SU-DHL-6 (cell line): ENCODE results near the gene CD52.
A peak's percentile ranks its signal among the peaks of the same experiment; 100 is the strongest.

Source experiments
- EZH2phosphoT487 ChIP-seq: fragments of 200-600 bp; sonication (generic), shearing (Covaris generic); conservative IDR thresholded peaks from 2 replicates; pipeline ENCODE4 v1.6.1; 2018; ENCODE audit warnings: mild to moderate bottlenecking, antibody characterized with exemption, low read length, moderate library complexity, mixed read lengths
- TF ChIP-seq, protein P1 (sequence below): fragments of 200-600 bp; sonication (generic); IDR thresholded peaks from one replicate; pipeline ENCODE4 v1.5.1; 2017; ENCODE audit warnings: antibody characterized with exemption, mild to moderate bottlenecking, low read length, moderate library complexity; ENCODE audit not compliant: insufficient read depth, poor library complexity, severe bottlenecking

DNA sequence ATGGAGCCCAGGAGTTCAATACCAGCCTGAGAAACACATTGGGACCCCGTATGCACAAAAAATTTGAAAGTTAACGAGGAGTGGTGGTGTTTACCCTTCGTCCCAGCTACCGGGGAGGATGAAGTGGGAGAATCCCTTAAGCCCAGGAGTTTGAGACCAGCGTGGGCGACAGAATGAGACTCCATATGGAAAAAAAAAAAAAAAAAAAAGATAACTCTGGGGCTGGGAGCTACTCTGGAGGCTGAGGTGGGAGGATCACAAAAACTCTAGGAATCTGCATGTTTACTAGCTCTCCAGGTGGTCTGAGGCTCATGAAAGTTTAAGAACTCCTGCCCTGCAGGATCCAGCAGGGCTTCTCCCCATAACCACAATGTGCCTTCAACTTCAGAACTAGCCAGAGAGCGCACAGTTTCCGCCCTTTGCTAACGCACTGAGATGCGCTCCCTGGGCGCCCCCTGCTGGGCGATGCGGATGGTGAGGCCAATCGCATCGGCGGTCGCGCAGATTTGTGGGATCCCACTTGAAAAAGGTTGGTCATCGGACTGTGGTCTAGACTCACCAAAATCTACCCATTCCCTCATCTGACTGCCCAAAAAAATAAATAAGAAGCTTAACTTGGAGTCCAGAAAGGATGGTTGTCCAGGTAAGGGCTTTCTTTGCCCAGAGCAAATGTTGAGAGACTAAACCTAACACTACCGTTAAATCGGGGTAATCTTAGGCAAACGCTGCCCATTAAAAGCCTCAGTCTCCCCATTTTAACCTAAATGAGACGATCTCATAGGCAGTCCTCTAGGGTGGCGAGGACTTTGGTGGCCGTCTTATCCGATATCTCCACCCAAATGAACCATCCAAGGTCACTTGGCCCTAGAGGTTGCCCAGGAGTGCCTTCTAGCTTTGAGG is 46.0 kb downstream of the CD52 start:
- no peak for TF ChIP-seq EZH2phosphoT487
- TF ChIP-seq, protein P1, sequence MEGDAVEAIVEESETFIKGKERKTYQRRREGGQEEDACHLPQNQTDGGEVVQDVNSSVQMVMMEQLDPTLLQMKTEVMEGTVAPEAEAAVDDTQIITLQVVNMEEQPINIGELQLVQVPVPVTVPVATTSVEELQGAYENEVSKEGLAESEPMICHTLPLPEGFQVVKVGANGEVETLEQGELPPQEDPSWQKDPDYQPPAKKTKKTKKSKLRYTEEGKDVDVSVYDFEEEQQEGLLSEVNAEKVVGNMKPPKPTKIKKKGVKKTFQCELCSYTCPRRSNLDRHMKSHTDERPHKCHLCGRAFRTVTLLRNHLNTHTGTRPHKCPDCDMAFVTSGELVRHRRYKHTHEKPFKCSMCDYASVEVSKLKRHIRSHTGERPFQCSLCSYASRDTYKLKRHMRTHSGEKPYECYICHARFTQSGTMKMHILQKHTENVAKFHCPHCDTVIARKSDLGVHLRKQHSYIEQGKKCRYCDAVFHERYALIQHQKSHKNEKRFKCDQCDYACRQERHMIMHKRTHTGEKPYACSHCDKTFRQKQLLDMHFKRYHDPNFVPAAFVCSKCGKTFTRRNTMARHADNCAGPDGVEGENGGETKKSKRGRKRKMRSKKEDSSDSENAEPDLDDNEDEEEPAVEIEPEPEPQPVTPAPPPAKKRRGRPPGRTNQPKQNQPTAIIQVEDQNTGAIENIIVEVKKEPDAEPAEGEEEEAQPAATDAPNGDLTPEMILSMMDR = peak; percentile 93
